CD4-positive, alpha-beta T cell treated with Interleukin-1 beta for 1 hour (primary cell): ENCODE results near the gene GABBR2.
A peak's percentile ranks its signal among the peaks of the same experiment; 100 is the strongest.

Experiments
- DNase-seq, 2 donors: peaks; one replicate each; pipeline ENCODE4 v3.0.0-alpha.2; 2020 to 2022

GABBR2 gene

DNA sequence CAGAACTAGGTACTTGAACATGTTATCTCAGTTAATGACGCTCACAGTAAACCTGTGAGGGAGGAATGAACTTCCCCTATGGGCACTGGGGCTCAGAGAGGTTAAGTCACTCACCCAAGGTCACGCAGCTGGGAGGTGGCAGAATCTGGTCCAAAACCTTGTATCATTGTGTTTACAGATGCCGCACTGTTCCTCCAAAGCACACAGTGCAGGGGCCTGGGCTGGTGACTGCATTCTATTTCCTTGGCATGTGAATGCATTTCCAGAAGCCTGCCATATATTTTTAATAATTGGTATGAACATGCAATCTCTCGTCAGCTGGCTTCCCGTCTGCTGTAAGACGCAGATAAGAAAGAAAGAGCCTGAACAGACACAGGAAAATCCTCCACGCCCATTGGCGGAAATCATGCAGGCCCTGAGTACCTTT lies 376.3 kb downstream of the GABBR2 start:
- DNase-seq = no peak

GRCh38 chr9:98331536-98332259 lies 377.0 kb downstream of the GABBR2 start:
- no peak for DNase-seq

DNA sequence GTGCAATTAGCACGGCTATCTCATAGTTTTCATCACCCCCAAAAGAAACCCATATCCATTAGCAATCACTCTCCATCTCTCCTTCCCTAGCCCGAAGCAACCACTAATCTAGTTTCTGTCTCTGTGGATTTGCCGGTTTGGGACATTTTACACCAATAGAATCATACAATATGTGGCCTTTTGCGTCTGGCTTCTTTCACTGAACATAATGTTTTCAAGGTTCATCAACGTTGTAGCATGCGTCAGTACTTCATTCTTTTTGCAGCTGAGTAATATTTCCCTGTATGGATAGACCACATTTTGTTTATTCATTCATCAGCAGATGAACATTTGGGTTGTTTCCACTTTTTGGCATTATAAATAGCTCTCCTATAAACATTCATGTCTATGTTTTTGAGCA lies 377.9 kb downstream of the GABBR2 start:
- DNase-seq = no peak

DNA sequence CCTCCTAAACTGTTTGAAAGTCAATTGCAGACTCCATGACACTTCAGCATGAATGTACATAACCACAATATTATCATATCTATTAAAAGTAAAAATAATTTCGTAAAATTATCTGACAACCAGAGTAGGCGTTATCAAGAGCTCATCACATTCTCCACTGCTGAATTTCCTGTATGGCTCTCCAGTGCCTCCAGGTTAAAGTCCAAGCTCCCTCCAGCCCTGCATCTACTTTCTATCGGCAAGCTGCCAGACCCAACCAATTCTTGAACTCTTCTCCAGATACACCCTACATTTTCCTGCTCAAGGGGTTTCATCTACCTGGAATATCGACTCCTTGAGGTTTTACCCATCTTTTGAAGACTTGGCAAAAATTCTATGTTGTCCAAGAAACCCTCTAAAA lies 378.8 kb downstream of the GABBR2 start:
- DNase-seq = no peak

DNA sequence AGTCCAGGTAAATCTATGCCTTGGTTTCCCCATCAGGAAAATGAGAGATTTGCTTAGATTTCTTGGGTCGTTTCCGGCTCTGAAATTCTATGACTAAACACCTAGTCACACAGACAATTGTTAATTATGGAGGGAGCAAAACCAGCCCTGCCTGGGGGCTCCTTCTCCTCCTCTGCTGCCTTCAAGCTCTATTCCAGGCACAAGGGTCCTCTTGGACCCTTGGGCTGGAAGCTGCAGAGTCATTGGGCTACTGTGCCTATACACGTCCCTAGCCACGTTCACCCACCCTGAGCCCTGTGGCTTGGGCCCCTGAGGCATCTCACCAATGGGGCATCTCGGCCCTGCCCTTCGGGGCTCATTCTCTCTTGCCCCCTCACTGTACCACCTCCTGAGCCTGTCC lies 379.5 kb downstream of the GABBR2 start:
- DNase-seq = no peak

DNA sequence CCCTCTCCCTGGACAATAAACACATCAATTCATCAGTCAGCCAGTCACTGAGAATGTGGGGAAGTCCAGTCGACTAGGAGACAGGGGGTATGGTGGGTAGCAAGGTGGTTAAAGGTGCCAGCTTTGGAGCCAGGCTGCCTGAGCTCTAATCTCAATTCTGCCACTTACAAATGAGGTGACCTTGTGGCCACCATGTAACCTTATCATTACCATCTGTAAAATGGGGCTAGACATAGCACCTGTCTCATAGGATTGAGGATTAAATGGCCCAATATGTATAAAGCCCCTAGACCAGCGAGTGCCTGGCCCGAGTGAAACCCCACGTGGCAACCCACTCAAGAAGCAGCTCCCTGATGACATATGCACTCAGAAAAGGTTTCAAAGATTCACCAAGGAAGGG lies 380.0 kb downstream of the GABBR2 start:
- no peak for DNase-seq

DNA sequence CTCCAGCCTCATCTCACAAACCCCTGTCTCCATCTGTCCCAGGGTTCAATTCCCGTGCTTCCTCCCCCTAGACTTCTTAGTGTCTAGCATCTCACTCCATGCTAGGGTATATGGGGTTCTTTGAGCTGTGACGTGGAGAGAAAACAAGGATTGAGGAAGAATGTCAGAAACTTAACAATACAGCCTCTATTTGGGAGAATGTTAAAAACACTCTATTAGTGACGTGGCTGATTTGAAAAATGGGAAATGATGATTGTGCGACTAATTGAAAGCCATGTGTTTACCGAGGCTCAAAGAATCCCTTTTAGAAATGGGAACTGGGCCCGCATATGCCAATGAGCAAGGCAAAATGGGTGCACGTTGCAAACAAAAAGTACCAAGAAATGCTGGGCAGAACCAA lies 380.6 kb downstream of the GABBR2 start:
- no peak for DNase-seq

DNA sequence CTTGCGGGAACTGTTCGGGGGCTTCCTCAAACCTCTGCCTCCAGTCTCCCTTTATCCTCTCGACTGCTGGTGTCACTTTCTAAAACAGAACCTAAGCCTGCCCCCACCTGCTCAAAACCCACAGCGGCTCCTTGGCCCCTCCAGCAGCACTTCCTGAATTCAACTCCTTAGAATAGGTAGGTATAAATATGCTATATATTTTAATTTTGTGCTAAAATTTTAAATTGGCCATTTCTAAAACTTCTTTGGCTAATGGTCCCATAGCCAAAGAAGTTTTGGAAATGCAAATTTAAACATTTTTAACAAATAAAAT lies 381.5 kb downstream of the GABBR2 start:
- no peak for DNase-seq

GRCh38 chr9:98326459-98327248 lies 382.1 kb downstream of the GABBR2 start:
- no peak for DNase-seq

DNA sequence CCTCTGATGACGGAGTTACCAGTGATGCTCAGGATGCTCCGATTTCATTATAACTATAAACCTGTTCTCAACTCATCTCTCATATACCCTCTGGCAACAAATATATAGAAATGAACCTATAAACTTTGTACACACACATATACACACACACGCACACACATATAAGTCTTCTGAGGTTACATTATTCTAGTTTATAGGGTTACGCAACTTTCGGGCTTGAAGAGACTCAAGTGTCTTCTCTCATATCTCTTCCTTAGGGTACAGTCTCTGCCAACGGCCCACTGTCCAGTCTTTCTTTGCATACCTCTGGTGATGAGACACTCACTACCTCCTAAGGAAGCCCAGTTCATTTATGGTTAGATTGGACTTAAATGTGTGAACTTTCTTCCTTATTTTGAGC lies 383.9 kb downstream of the GABBR2 start:
- DNase-seq = no peak

DNA sequence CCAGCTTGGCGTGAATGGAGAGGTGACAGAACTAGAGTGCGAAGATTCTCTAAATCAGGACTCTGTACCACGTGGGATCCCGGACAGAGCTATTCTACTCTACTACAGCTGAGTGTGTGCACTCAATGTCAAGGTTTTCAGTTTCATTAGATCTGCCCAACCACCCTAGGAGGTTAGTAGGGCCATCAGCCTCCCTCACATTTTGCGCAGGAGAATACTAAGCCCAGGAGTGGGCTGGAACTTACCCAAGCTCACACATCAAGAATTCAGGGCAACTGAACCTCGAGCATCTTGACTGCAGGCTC lies 385.0 kb downstream of the GABBR2 start:
- DNase-seq = no peak

DNA sequence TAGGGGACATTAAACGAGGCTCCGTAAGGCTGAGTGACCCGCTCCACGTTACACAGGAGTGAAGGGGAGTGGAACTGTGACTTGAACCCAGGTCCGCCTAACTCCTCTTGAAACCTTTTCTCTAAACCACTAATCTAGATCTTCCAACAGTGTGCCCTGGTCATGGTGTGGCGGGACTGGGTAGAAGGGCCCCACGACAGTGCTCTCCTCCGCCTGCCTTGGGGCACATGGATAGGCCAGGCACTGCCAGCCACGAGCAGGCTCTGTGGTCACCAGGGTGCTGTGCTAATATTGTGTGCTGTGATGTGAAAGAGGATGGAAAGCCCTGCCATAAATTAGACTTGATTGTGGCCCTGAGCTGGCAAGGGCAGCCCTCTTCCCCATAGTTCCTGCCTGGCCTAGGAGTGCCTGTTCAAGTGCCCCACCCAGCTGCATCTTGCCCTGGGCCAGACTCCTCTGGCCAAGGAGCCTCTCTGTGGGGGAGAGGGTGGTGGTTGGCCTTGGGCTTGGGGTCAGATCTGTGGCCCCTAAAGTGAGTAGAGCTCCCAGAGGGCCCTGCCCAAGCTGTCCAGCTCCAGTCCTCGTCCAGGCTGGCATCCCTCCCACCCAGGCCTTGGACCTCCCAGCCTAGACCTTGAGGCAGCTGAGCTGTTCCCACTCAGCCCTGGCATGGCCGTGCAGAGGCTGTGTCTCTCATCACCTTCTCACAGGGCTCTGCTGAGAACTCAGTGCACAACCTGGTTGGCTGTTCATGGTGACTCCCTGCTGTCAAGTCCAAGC lies 385.5 kb downstream of the GABBR2 start:
- DNase-seq = no peak

DNA sequence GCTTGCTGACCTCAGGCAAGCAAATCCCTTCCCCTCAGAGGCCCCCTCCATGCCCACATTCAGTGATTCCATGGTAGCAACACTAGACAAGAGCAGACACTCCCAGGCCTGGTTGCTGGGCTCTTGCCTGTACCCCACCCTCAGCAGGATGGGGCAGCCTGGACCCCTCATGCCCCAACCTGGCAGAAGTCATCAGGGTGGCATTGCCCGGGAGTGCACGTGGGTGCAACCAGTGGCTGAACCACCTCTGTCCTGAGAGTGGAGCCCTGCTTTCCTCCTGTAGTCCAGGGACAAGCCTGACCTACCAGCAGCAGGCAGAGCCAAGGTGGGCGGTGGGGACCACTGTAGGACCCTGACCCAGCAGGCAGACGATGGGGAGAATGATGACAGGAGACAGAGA lies 387.5 kb downstream of the GABBR2 start:
- DNase-seq = no peak

DNA sequence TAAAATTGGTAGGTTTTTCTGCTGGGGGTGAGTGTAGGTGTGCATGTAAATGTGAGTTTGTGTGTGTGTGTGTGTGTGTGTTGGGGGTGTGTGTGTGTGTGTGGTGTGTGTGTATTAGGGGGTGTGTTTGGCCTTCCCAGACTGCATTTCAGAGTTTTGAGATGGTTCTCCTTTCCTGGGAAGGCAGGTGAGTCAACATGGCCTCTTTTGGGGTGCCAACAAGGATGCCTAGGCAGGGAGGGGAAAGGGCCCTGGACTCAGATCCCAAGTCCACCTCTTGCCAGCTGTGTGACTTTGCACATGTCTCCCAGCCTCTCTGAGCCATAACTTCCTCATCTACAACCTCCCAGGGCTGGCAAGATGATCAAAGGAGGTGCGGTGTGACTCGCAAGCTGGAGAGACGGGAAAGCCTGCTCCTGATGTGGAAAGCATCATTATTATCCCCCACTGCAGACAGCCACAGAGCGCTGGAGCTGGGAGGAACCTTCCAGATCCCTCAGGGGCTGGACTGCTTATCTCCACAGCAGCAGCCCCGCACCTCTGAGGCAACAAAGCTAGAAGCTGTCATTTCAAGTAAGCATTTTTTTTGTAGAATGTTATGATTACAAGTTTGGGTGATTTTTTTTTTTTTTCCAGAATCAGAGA lies 389.8 kb downstream of the GABBR2 start:
- DNase-seq = no peak

DNA sequence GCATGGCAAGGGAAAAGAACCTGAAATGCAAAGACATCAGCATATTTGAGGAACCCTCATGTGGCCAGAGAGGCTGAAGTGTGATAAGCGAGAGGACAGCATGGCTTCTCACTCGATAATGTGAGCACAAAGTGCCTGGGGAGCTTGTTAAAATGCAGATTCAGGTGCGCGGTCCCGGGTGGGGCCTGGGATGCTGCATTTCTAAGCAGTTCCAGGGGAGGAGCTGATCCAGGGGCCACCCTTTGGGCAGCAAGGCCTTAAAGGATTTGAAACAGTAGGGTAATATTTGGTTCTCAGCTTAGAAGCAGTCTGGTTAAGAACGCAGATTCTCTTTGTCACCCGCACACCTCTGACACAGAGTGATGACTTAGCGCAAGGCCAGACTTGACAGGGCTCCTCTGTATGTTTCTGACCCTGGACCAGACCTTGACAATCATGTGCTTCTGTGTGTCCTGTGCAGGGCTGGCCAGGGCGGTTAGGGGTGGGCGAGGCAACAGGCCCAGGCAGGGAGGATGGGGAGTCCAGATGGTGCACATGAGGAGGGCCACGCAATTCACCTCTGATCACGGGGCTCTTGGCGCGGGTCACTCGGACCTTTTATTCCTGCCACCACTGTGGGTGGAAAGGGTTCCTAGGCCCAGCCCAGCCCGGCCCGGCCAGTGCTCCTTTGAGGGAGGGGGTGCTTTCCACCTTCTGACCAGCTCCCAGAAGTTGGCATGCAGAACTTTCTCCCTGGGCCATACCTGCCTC lies 390.5 kb downstream of the GABBR2 start:
- no peak for DNase-seq

DNA sequence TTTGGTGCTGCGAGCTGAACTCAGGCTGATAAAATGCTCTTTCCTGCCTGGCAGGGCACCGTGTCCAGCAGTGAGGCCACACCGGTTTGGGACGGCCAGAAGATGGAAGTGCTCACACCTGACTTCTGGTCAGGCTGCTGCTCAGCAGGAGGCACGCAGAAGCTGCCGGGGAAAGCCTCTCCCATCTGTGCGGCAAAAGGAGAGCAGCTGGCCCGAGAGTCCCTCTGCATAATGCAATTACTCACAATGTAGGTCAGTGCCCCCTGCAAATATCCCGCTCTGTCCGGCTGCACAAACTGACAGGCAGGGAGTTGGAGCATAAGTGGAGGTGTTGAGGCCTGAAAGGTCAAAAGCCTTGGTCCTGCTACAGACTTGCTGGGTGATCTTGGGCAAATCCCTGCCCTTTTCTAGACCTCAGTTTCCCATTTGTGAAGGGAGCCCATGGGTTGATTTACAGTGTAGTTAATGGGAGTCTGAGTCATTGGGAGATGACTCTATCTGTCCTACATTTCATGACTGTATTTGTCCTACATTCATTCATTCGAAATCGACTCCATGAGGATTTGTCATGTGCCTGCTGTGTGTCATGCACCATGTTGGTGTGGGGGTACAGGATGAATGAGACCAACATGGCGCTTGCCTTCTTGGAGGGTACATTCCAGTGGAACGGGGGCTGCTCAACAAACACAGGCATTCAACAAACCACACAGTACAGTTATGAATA lies 391.4 kb downstream of the GABBR2 start:
- no peak for DNase-seq

- DNase-seq = no peak
Observed at GRCh38 chr9:98316445-98317133, 392.1 kb downstream of the GABBR2 start.

- peak; percentile 67 to 69 for DNase-seq
Observed at GRCh38 chr9:98315551-98316060, 393.1 kb downstream of the GABBR2 start.

- DNase-seq = no peak
Observed at GRCh38 chr9:98315067-98315453, 393.7 kb downstream of the GABBR2 start.

GRCh38 chr9:98314381-98315066 lies 394.2 kb downstream of the GABBR2 start:
- peak in 1 of 2 donors; percentile 17 for DNase-seq

DNA sequence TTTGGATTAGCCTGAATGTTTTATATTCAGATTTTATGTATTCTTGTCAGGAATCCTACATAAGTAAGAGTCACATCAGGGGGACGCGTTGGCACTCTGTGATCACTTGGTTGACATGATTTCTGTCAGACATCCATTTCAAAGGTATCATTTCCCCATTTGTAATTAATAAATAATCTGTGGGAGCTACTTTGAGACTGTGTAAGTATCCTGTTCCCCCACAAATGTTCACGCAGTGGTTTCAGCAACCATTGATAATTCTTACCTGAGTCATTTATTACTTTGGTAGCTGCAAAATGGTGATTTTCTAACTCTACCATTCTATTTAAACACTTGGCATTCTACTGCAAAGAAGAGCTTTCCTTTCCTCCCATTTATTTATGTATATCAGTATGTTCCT lies 396.4 kb downstream of the GABBR2 start:
- DNase-seq = no peak
